Effector memory CD4-positive, alpha-beta T cell (primary cell): ENCODE data around the gene PPP1R12B.

Source experiments
- DNase-seq, 3 donors: peaks; one replicate each; pipeline ENCODE4 v3.0.0-alpha.2; 2020
- H3K27ac ChIP-seq: 2 replicates; pipeline ENCODE4 v1.7.0; 2013; ENCODE audit warnings: mild to moderate bottlenecking, low read length, moderate library complexity; ENCODE audit not compliant: insufficient read depth, poor library complexity, severe bottlenecking
- H3K27me3 ChIP-seq: replicated peaks from 2 replicates; pipeline ENCODE4 v1.7.0; 2013; ENCODE audit warnings: mild to moderate bottlenecking, low read length; ENCODE audit not compliant: insufficient read depth, control insufficient read depth, poor library complexity, severe bottlenecking
- H3K36me3 ChIP-seq: 2 replicates; pipeline ENCODE4 v1.7.0; 2013; ENCODE audit warnings: mild to moderate bottlenecking, low read length, moderate library complexity; ENCODE audit not compliant: control insufficient read depth, insufficient read depth
- H3K4me1 ChIP-seq: 2 replicates; pipeline ENCODE4 v1.7.0; 2013; ENCODE audit warnings: low read length, mild to moderate bottlenecking; ENCODE audit not compliant: control insufficient read depth, insufficient read depth, poor library complexity, severe bottlenecking
- H3K4me3 ChIP-seq: 2 replicates; pipeline ENCODE4 v1.7.0; 2013; ENCODE audit warnings: low read length, low read depth, mild to moderate bottlenecking; ENCODE audit not compliant: insufficient read depth, poor library complexity, severe bottlenecking
- H3K9me3 ChIP-seq: 2 replicates; pipeline ENCODE4 v1.7.0; 2013; ENCODE audit warnings: mild to moderate bottlenecking, low read length, moderate library complexity; ENCODE audit not compliant: control insufficient read depth
- total RNA-seq, 3 donors: gene quantifications; one replicate each; lab custom pipeline; 2026; lab: John Stamatoyannopoulos, UW

PPP1R12B gene
- 29.9 to 52.9 (median 36.0) reads per million in 3 donors for total RNA-seq

- no peaks in the 10 kb centered on the region for H3K36me3 ChIP-seq
- H3K4me1 ChIP-seq = peaks cover 6% of the 10 kb centered on the region
- peak within 1 kb of the TSS; percentile 77 for H3K27ac ChIP-seq
- peak within 1 kb of the TSS; percentile 94 for H3K4me3 ChIP-seq
- H3K27me3 ChIP-seq = no peaks in the 10 kb centered on the region
- H3K9me3 ChIP-seq = no peaks in the 10 kb centered on the region
- peak; percentile 90 to 94 (median 93) for DNase-seq
Observed at GRCh38 chr1:202348509-202349205, at the start of gene PPP1R12B. PPP1R12B (plus strand) TSS chr1:202348699; CDS start chr1:202348852, 153 bp downstream.

GRCh38 chr1:202302166-202302565 is 46.3 kb upstream of the PPP1R12B start:
- no peak for DNase-seq
- H3K36me3 ChIP-seq = no peaks in the 10 kb centered on the region
- H3K4me1 ChIP-seq = no peaks in the 10 kb centered on the region
- H3K9me3 ChIP-seq = no peaks in the 10 kb centered on the region
- H3K4me3 ChIP-seq = no peak overlapping the region
- no peak overlapping the region for H3K27ac ChIP-seq
- H3K27me3 ChIP-seq = no peaks in the 10 kb centered on the region

GRCh38 chr1:202304375-202304774 is 44.1 kb upstream of the PPP1R12B start:
- no peak for DNase-seq
- no peaks in the 10 kb centered on the region for H3K27me3 ChIP-seq
- no peaks in the 10 kb centered on the region for H3K4me1 ChIP-seq
- no peaks in the 10 kb centered on the region for H3K36me3 ChIP-seq
- no peak overlapping the region for H3K27ac ChIP-seq
- H3K4me3 ChIP-seq = no peak overlapping the region
- no peaks in the 10 kb centered on the region for H3K9me3 ChIP-seq

GRCh38 chr1:202305168-202305567 is 43.3 kb upstream of the PPP1R12B start:
- DNase-seq = no peak
- Histone ChIP-seq H3K4me1 (no peaks in the 10 kb centered on the region), H3K4me3 (no peak overlapping the region), H3K27ac (no peak overlapping the region), H3K9me3 (no peaks in the 10 kb centered on the region), H3K36me3 (no peaks in the 10 kb centered on the region), H3K27me3 (no peaks in the 10 kb centered on the region)

GRCh38 chr1:202306535-202307345 is 41.8 kb upstream of the PPP1R12B start:
- Histone ChIP-seq H3K36me3 (no peaks in the 10 kb centered on the region), H3K4me3 (no peak overlapping the region), H3K27me3 (no peaks in the 10 kb centered on the region)

GRCh38 chr1:202310071-202310725 is 38.3 kb upstream of the PPP1R12B start:
- Histone ChIP-seq H3K9me3 (no peaks in the 10 kb centered on the region), H3K36me3 (no peaks in the 10 kb centered on the region), H3K4me1 (no peaks in the 10 kb centered on the region), H3K27ac (no peak overlapping the region), H3K27me3 (peaks cover 3% of the 10 kb centered on the region), H3K4me3 (no peak overlapping the region)
- DNase-seq = no peak

More at GRCh38 chr1:202306535-202307345, 41.8 kb upstream of the PPP1R12B start:
- no peaks in the 10 kb centered on the region for H3K4me1 ChIP-seq
- H3K9me3 ChIP-seq = no peaks in the 10 kb centered on the region
- DNase-seq = no peak
- no peak overlapping the region for H3K27ac ChIP-seq

- Histone ChIP-seq H3K36me3 (no peaks in the 10 kb centered on the region), H3K4me1 (no peaks in the 10 kb centered on the region), H3K4me3 (no peak overlapping the region), H3K9me3 (no peaks in the 10 kb centered on the region), H3K27me3 (peaks cover 3% of the 10 kb centered on the region), H3K27ac (no peak overlapping the region)
- DNase-seq = no peak
Observed at GRCh38 chr1:202310746-202311145, 37.8 kb upstream of the PPP1R12B start.

- no peak for DNase-seq
- Histone ChIP-seq H3K27ac (no peak overlapping the region), H3K9me3 (no peaks in the 10 kb centered on the region), H3K36me3 (no peaks in the 10 kb centered on the region), H3K4me1 (no peaks in the 10 kb centered on the region), H3K4me3 (no peak overlapping the region), H3K27me3 (peaks cover 3% of the 10 kb centered on the region)
Observed at GRCh38 chr1:202311875-202312635, 36.4 kb upstream of the PPP1R12B start.

GRCh38 chr1:202315576-202316168 is 32.8 kb upstream of the PPP1R12B start:
- DNase-seq = peak; percentile 39 to 56 (median 42)
- Histone ChIP-seq H3K9me3 (no peaks in the 10 kb centered on the region), H3K4me1 (no peaks in the 10 kb centered on the region), H3K36me3 (no peaks in the 10 kb centered on the region), H3K27ac (no peak overlapping the region), H3K27me3 (peaks cover 3% of the 10 kb centered on the region), H3K4me3 (no peak overlapping the region)
